Mesenchymal stem cell (in vitro differentiated cells and primary cell): Measurements from ENCODE around the gene SETD1B.

ENCODE experiments used
- DNase-seq: peaks from one replicate; pipeline ENCODE4 v3.0.0-alpha.2; 2013
- H2AFZ ChIP-seq: one replicate; pipeline ENCODE4 v1.6.1; 2013; ENCODE audit warnings: low read depth, mild to moderate bottlenecking, control low read depth, inconsistent platforms, low read length, moderate library complexity
- H2AK5ac ChIP-seq: 2 replicates; pipeline ENCODE4 v1.6.1; 2013; ENCODE audit warnings: low read length, moderate library complexity, mild to moderate bottlenecking, inconsistent platforms; ENCODE audit not compliant: severe bottlenecking
- H2BK120ac ChIP-seq: one replicate; pipeline ENCODE4 v1.6.1; 2013; ENCODE audit warnings: low read depth, mild to moderate bottlenecking, inconsistent platforms, low read length, moderate library complexity
- H2BK12ac ChIP-seq, 2 experiments: one replicate each; pipeline ENCODE4 v1.6.1; 2013; ENCODE audit warnings: inconsistent platforms in 2 of 2, low read length in 2 of 2, mild to moderate bottlenecking in 2 of 2, moderate library complexity in 2 of 2, control low read depth in 1 of 2
- H2BK15ac ChIP-seq: one replicate; pipeline ENCODE4 v1.6.1; 2013; ENCODE audit warnings: mild to moderate bottlenecking, low read depth, inconsistent platforms; ENCODE audit not compliant: poor library complexity, severe bottlenecking
- H2BK5ac ChIP-seq: 2 replicates; pipeline ENCODE4 v1.6.1; 2013; ENCODE audit warnings: low read depth, mild to moderate bottlenecking, low read length, control low read depth, inconsistent platforms; ENCODE audit not compliant: poor library complexity, severe bottlenecking
- H3K14ac ChIP-seq, 2 experiments: one replicate each; pipeline ENCODE4 v1.6.1; 2013; ENCODE audit warnings: inconsistent platforms in 2 of 2, low read length in 2 of 2, control low read depth in 1 of 2, mild to moderate bottlenecking in 1 of 2, moderate library complexity in 1 of 2
- H3K18ac ChIP-seq, 2 experiments: one replicate each; pipeline ENCODE4 v1.6.1; 2013; ENCODE audit warnings: inconsistent platforms in 2 of 2, low read length in 2 of 2, control low read depth in 1 of 2, low read depth in 1 of 2, mild to moderate bottlenecking in 1 of 2
- H3K23ac ChIP-seq, 2 experiments: one replicate each; pipeline ENCODE4 v1.6.1; 2013; ENCODE audit warnings: inconsistent platforms in 2 of 2, low read length in 2 of 2, mild to moderate bottlenecking in 2 of 2, moderate library complexity in 2 of 2, control low read depth in 1 of 2
- H3K27ac ChIP-seq: 2 replicates; pipeline ENCODE4 v1.5.1; 2013; ENCODE audit warnings: mild to moderate bottlenecking, moderate library complexity, low read length, control low read depth, inconsistent platforms; ENCODE audit not compliant: poor library complexity, severe bottlenecking
- H3K27me3 ChIP-seq, 2 experiments: 2 replicates each; pipeline versions ENCODE4 v1.6.1 to v1.7.0; 2013; ENCODE audit warnings: low read length in 2 of 2, mild to moderate bottlenecking in 2 of 2, moderate library complexity in 2 of 2, control low read depth in 1 of 2, inconsistent platforms in 1 of 2; ENCODE audit not compliant: control insufficient read depth in 1 of 2, insufficient read depth in 1 of 2
- H3K36me3 ChIP-seq, 2 experiments: 2 replicates each; pipeline versions ENCODE4 v1.6.1 to v1.7.0; 2013; ENCODE audit warnings: low read length in 2 of 2, control low read depth in 1 of 2, inconsistent platforms in 1 of 2, low read depth in 1 of 2, mild to moderate bottlenecking in 1 of 2; ENCODE audit not compliant: insufficient read depth in 2 of 2, control insufficient read depth in 1 of 2
- H3K4ac ChIP-seq, 2 experiments: one replicate each; pipeline ENCODE4 v1.6.1; 2013; ENCODE audit warnings: inconsistent platforms in 2 of 2, low read length in 2 of 2, mild to moderate bottlenecking in 2 of 2, moderate library complexity in 2 of 2, control low read depth in 1 of 2, low read depth in 1 of 2
- H3K4me1 ChIP-seq: 2 replicates; pipeline ENCODE4 v1.6.1; 2013; ENCODE audit warnings: low read depth, low read length, control low read depth; ENCODE audit not compliant: control insufficient read depth, insufficient read depth
- H3K4me2 ChIP-seq: 2 replicates; pipeline ENCODE4 v1.6.1; 2013; ENCODE audit warnings: low read length, mild to moderate bottlenecking, inconsistent platforms; ENCODE audit not compliant: poor library complexity, severe bottlenecking
- H3K4me3 ChIP-seq, 2 experiments: 2 replicates each; pipeline versions ENCODE4 v1.5.1 to v1.7.0; 2013; ENCODE audit warnings: low read length in 2 of 2, mild to moderate bottlenecking in 2 of 2, control low read depth in 1 of 2, low read depth in 1 of 2; ENCODE audit not compliant: insufficient read depth in 1 of 2
- H3K79me1 ChIP-seq: replicated peaks from 2 replicates; pipeline ENCODE4 v1.6.1; 2013; ENCODE audit warnings: mild to moderate bottlenecking, control low read depth, low read length, inconsistent platforms; ENCODE audit not compliant: poor library complexity, severe bottlenecking
- H3K9ac ChIP-seq: 2 replicates; pipeline ENCODE4 v1.7.0; 2013; ENCODE audit warnings: mild to moderate bottlenecking, low read length, moderate library complexity
- H3K9me3 ChIP-seq: 2 replicates; pipeline ENCODE4 v1.7.0; 2013; ENCODE audit warnings: mild to moderate bottlenecking, low read length; ENCODE audit not compliant: control insufficient read depth
- H4K8ac ChIP-seq: one replicate; pipeline ENCODE4 v1.6.1; 2013; ENCODE audit warnings: inconsistent platforms, mild to moderate bottlenecking, low read length, moderate library complexity
- H4K91ac ChIP-seq: one replicate; pipeline ENCODE4 v1.6.1; 2013; ENCODE audit warnings: mild to moderate bottlenecking, low read length, inconsistent platforms
- WGBS: methylation state at CpG from one replicate; pipeline ENCODE4 v1.1.7; 2013; ENCODE audit warnings: mixed read lengths; 5-methylcytosine and 5-hydroxymethylcytosine counted together

SETD1B gene

DNA sequence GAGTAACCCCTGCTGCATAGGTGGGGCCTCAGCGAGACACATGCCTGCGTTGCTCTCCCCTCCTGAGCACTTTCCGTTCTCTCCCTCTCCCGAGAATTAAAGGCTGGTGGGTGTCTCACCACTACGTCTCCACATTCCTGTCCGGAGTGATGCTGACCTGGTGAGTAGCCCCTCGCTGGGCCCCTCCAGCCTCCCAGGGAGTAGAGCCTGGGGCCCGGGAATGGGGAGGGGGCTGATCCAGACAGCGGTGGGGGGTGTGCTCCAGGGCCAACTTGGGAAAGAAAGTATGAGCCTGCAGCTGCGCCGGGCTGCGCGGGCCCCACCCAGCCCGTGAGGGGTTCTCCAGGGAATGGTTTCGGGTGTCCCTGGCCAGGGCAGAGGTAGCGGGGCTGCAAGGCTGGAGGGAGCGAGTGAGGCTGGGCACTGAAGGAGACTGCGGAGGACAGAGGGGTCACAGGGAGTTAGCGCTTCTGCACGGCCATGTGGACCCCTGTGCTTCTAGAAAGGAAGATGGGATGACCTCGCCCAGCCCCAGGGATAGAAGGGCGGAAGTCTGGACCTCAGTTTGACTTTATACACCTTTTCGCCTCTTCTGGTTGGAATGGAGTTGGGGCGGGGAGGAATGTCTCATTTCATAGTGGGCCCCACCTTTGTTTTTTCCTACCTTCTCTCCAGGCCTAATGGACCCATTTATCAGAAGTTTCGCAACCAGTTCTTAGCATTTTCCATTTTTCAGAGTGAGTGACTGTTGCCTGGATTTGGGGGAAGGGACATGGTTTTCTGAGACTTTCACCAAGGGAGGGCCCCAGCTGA is 32.8 kb upstream of the SETD1B start:
- peak overlapping the region; percentile 70 for H2AK5ac ChIP-seq
- no peak overlapping the region for H3K14ac ChIP-seq
- H3K27me3 ChIP-seq = no peaks in the 10 kb centered on the region
- no peak for DNase-seq
- H2BK15ac ChIP-seq = peak overlapping the region; percentile 37
- peaks cover 0 to 29% of the 10 kb centered on the region in 2 experiments for H3K36me3 ChIP-seq
- H4K8ac ChIP-seq = no peak overlapping the region
- no peak overlapping the region for H2BK5ac ChIP-seq
- H2AFZ ChIP-seq = no peak overlapping the region
- no peak overlapping the region for H3K23ac ChIP-seq
- no peak overlapping the region for H3K4me2 ChIP-seq
- H4K91ac ChIP-seq = no peak overlapping the region
- H3K4ac ChIP-seq = no peak overlapping the region
- no peak overlapping the region for H2BK12ac ChIP-seq
- H3K18ac ChIP-seq = no peak overlapping the region
- no peaks in the 10 kb centered on the region for H3K9me3 ChIP-seq
- H3K4me3 ChIP-seq = no peak overlapping the region
- H2BK120ac ChIP-seq = no peak overlapping the region
- H3K27ac ChIP-seq = no peak overlapping the region
- H3K79me1 ChIP-seq = peaks cover 3% of the 10 kb centered on the region
- 80% methylated on average over 25 of the region's 25 CpGs for WGBS
- H3K9ac ChIP-seq = no peak overlapping the region
- peaks cover 60% of the 10 kb centered on the region for H3K4me1 ChIP-seq

GRCh38 chr12:121773011-121773777 is 30.6 kb upstream of the SETD1B start:
- no peak overlapping the region for H3K4ac ChIP-seq
- WGBS = 49% methylated on average over 13 of the region's 14 CpGs

GRCh38 chr12:121774968-121775474 is 28.8 kb upstream of the SETD1B start:
- Histone ChIP-seq H2BK5ac (peak overlapping the region; percentile 68), H2BK15ac (no peak overlapping the region), H3K4me1 (peaks cover 44% of the 10 kb centered on the region), H3K4me2 (peak overlapping the region; percentile 24), H4K91ac (no peak overlapping the region), H3K27me3 (no peaks in the 10 kb centered on the region), H2AFZ (no peak overlapping the region), H2AK5ac (peak overlapping the region; percentile 97), H4K8ac (no peak overlapping the region), H2BK120ac (no peak overlapping the region), H2BK12ac (no peak overlapping the region), H3K14ac (no peak overlapping the region), H3K36me3 (peaks cover 0 to 40% of the 10 kb centered on the region in 2 experiments), H3K27ac (peak overlapping the region; percentile 82), H3K9me3 (no peaks in the 10 kb centered on the region), H3K23ac (no peak overlapping the region), H3K4me3 (no peak overlapping the region), H3K79me1 (peaks cover 3% of the 10 kb centered on the region), H3K9ac (no peak overlapping the region), H3K4ac (no peak overlapping the region), H3K18ac (no peak overlapping the region)
- no peak for DNase-seq
- WGBS = 83% methylated on average over 10 of the region's 14 CpGs

More at GRCh38 chr12:121773011-121773777, 30.6 kb upstream of the SETD1B start:
- Histone ChIP-seq H2BK120ac (no peak overlapping the region), H3K27me3 (no peaks in the 10 kb centered on the region), H3K23ac (no peak overlapping the region), H2BK15ac (no peak overlapping the region), H2AFZ (no peak overlapping the region), H2AK5ac (peak overlapping the region; percentile 87), H2BK12ac (no peak overlapping the region), H4K91ac (no peak overlapping the region), H3K4me3 (no peak overlapping the region), H3K9ac (no peak overlapping the region), H3K18ac (peak overlapping the region in 1 of 2 experiments; percentile 18), H3K4me1 (peaks cover 53% of the 10 kb centered on the region), H3K27ac (peak overlapping the region; percentile 71), H3K79me1 (peaks cover 6% of the 10 kb centered on the region), H4K8ac (peak overlapping the region; percentile 64), H2BK5ac (peak overlapping the region; percentile 53), H3K4me2 (peak overlapping the region; percentile 7), H3K14ac (no peak overlapping the region), H3K9me3 (no peaks in the 10 kb centered on the region), H3K36me3 (peaks cover 0 to 39% of the 10 kb centered on the region in 2 experiments)
- peak; percentile 69 for DNase-seq

DNA sequence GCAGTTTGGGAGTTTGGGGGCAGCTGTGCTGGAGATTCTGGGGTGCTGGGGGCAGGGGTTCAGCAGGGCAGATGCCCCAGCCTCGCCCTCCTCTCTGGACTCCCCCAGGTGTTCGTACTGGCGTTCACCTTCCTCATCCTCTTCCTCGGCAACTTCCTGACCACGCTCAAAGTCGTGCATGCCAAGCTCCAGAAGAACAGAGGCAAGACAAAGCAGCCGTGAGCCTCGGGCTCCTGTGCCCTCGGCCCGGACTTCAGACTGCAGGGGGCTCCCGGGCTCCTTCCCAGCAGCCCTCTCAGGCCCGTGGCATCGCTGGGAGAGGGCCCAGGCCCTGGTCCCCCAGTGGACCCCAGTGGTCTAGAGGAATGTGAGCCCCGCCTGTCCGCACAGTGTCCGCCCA is 28.3 kb upstream of the SETD1B start:
- Histone ChIP-seq H2AFZ (no peak overlapping the region), H3K9me3 (no peaks in the 10 kb centered on the region), H2BK5ac (peak overlapping the region; percentile 68), H4K8ac (no peak overlapping the region), H2BK12ac (no peak overlapping the region), H3K79me1 (peaks cover 3% of the 10 kb centered on the region), H3K4me2 (no peak overlapping the region), H3K27me3 (no peaks in the 10 kb centered on the region), H4K91ac (no peak overlapping the region), H2BK15ac (no peak overlapping the region), H3K36me3 (peaks cover 3 to 41% of the 10 kb centered on the region in 2 experiments), H3K4me3 (no peak overlapping the region), H2AK5ac (peak overlapping the region; percentile 97), H3K4ac (no peak overlapping the region), H3K27ac (peak overlapping the region; percentile 63), H3K23ac (no peak overlapping the region), H3K9ac (no peak overlapping the region), H3K14ac (no peak overlapping the region), H3K18ac (no peak overlapping the region), H2BK120ac (no peak overlapping the region), H3K4me1 (peaks cover 41% of the 10 kb centered on the region)
- WGBS = 87% methylated on average over 16 of the region's 16 CpGs
- no peak for DNase-seq
